K562 (cell line): Measurements from ENCODE around the gene SDCBP2. TPM values are rescaled to one million over a fixed set of nuclear protein-coding genes. Genes with fewer than 3 reads are reported as not detected.

ENCODE experiments used
- ATAC-seq: fragments of 200-7000 bp; cut with Tn5 transposase; 3 replicates; pipeline ENCODE4 v1.9.1; 2020; ENCODE audit warnings: moderate library complexity
- BruUV-seq: library from RNA; stranded (reverse); fragments of 400-500 nt; replicated peaks from 2 replicates; lab custom pipeline; 2021; lab: Mats Ljungman, UMichigan
- CTCF ChIA-PET: fragments of 300-600 bp; formaldehyde crosslinking; extraction: SDS; loops from one replicate; lab custom pipeline; 2021; ENCODE audit warnings: low intra/inter-chr PET ratio; lab: Yijun Ruan, JAX
- POLR2A ChIA-PET: fragments of 300-600, 350-650 bp; sonication (Branson Sonifier 250); formaldehyde crosslinking; extraction: SDS; loops from one replicate; lab custom pipeline; 2021; ENCODE audit warnings: antibody characterized with exemption, inconsistent platforms; lab: Yijun Ruan, JAX
- DNase-seq, 4 experiments: peaks; one replicate each; pipeline versions ENCODE4 v3.0.0 to v3.0.0-alpha.2; 2011 to 2018; ENCODE audit warnings: low spot score in 3 of 4, mixed read lengths in 3 of 4; ENCODE audit errors: extremely low read depth in 1 of 4
- FAIRE-seq: peaks from 2 replicates; lab custom pipeline; 2011; peaks lifted over from hg19 to GRCh38; lab: Jason Lieb, UNC
- H2AFZ ChIP-seq: 2 replicates; pipeline ENCODE4 v1.6.0; 2011; ENCODE audit warnings: low read depth, low read length, control low read depth, inconsistent platforms
- H3K27ac ChIP-seq: fragments of 200-600 bp; 3 replicates; pipeline ENCODE4 v1.8.0; 2011; ENCODE audit warnings: low read depth, mild to moderate bottlenecking, control low read depth, inconsistent platforms, low read length, moderate library complexity, mixed read lengths; ENCODE audit errors: extremely low read depth
- H3K27me3 ChIP-seq, 2 experiments: fragments of 300-600 bp in 1 of 2; 2 replicates in 1 of 2; 3 replicates in 1 of 2; pipeline versions ENCODE4 v1.6.0 to v1.8.0; 2011; ENCODE audit warnings: inconsistent platforms in 2 of 2, low read length in 2 of 2, mild to moderate bottlenecking in 1 of 2, mixed read lengths in 1 of 2, moderate library complexity in 1 of 2; ENCODE audit not compliant: control insufficient read depth in 2 of 2, insufficient read depth in 2 of 2
- H3K36me3 ChIP-seq: fragments of 300-600 bp; 3 replicates; pipeline ENCODE4 v1.8.0; 2011; ENCODE audit warnings: mild to moderate bottlenecking, low read length, inconsistent platforms; ENCODE audit not compliant: control insufficient read depth, insufficient read depth
- H3K4me1 ChIP-seq, 2 experiments: fragments of 200-600 bp in 1 of 2; replicated peaks in 1 of 2; 2 replicates in 1 of 2; 3 replicates in 1 of 2; pipeline versions ENCODE4 v1.5.1 to v1.8.0; 2011; ENCODE audit warnings: inconsistent platforms in 2 of 2, low read length in 2 of 2, mild to moderate bottlenecking in 1 of 2, mixed read lengths in 1 of 2, moderate library complexity in 1 of 2; ENCODE audit not compliant: control insufficient read depth in 2 of 2, insufficient read depth in 2 of 2
- H3K4me2 ChIP-seq: 2 replicates; pipeline ENCODE4 v1.6.1; 2011; ENCODE audit warnings: low read length, control low read depth, inconsistent platforms, mixed read lengths; ENCODE audit not compliant: insufficient read depth
- H3K4me3 ChIP-seq: fragments of 200-600 bp; sonication (generic), shearing (Covaris generic); 2 replicates; pipeline ENCODE4 v1.5.1; 2016; ENCODE audit warnings: control low read depth, inconsistent platforms
- H3K79me2 ChIP-seq: fragments of 200-600 bp; 3 replicates; pipeline ENCODE4 v1.8.0; 2011; ENCODE audit warnings: low read length, inconsistent platforms; ENCODE audit not compliant: control insufficient read depth, insufficient read depth
- H3K9ac ChIP-seq, 2 experiments: 2 replicates each; pipeline versions ENCODE4 v1.6.0 to v1.6.1; 2011; ENCODE audit warnings: low read depth in 2 of 2, low read length in 2 of 2, control low read depth in 1 of 2, inconsistent platforms in 1 of 2, mild to moderate bottlenecking in 1 of 2, mixed read lengths in 1 of 2; ENCODE audit not compliant: insufficient read depth in 1 of 2
- H3K9me1 ChIP-seq: one replicate; pipeline ENCODE4 v1.6.0; 2011; ENCODE audit warnings: inconsistent platforms, mild to moderate bottlenecking, low read length, moderate library complexity; ENCODE audit not compliant: control insufficient read depth, insufficient read depth
- H3K9me3 ChIP-seq: replicated peaks from 2 replicates; pipeline ENCODE4 v1.5.1; 2011; ENCODE audit warnings: low read depth, low read length, inconsistent platforms; ENCODE audit not compliant: control insufficient read depth, insufficient read depth
- H4K20me1 ChIP-seq: replicated peaks from 2 replicates; pipeline ENCODE4 v1.6.1; 2011; ENCODE audit warnings: low read length, inconsistent platforms, mixed read lengths; ENCODE audit not compliant: control insufficient read depth, insufficient read depth
- ATF3 ChIP-seq, 2 experiments: fragments of 450-650 bp in 1 of 2; sonication (generic) in 1 of 2; formaldehyde crosslinking in 1 of 2; IDR thresholded peaks in 1 of 2; conservative IDR thresholded peaks in 1 of 2; 2 replicates each; pipeline versions ENCODE4 v1.6.1 to v1.8.1; 2016 to 2023; ENCODE audit warnings: mild to moderate bottlenecking in 2 of 2, moderate library complexity in 2 of 2, inconsistent platforms in 1 of 2, missing genetic modification reagents in 1 of 2
- ATF4 ChIP-seq: fragments of 450-650 bp; formaldehyde crosslinking; IDR thresholded peaks from 2 replicates; pipeline ENCODE4 v1.4.0; 2022; ENCODE audit warnings: mild to moderate bottlenecking, moderate library complexity
- FOXM1 ChIP-seq, 2 experiments: fragments of 450-650 bp in 1 of 2; sonication (generic) in 1 of 2; formaldehyde crosslinking in 1 of 2; IDR thresholded peaks; 2 replicates each; pipeline versions ENCODE4 v1.6.1 to v1.9.0; 2017 to 2022; ENCODE audit warnings: low read depth in 2 of 2, mild to moderate bottlenecking in 2 of 2, missing genetic modification reagents in 1 of 2, moderate library complexity in 1 of 2
- KAT7 ChIP-seq: sonication (generic); formaldehyde crosslinking; IDR thresholded peaks from 2 replicates; pipeline ENCODE4 v1.8.0; 2022; ENCODE audit warnings: missing genetic modification reagents, mild to moderate bottlenecking, borderline replicate concordance
- KDM5B ChIP-seq: fragments of 200-600 bp; sonication (generic); IDR thresholded peaks from 2 replicates; pipeline ENCODE4 v1.6.1; 2012; ENCODE audit warnings: low read depth, mild to moderate bottlenecking, moderate library complexity, low read length, control low read depth, inconsistent platforms; ENCODE audit not compliant: insufficient replicate concordance
- L3MBTL2 ChIP-seq: fragments of 450-650 bp; IDR thresholded peaks from 2 replicates; pipeline ENCODE4 v1.6.1; 2016; ENCODE audit warnings: mild to moderate bottlenecking, moderate library complexity
- OTX1 ChIP-seq: fragments of 450-650 bp; formaldehyde crosslinking; IDR thresholded peaks from 2 replicates; pipeline ENCODE4 v1.4.0; 2022; ENCODE audit warnings: mild to moderate bottlenecking
- SP1 ChIP-seq: sonication (generic); formaldehyde crosslinking; IDR thresholded peaks from 2 replicates; pipeline ENCODE4 v1.8.1; 2022; ENCODE audit warnings: mild to moderate bottlenecking, missing genetic modification reagents
- TRIM24 ChIP-seq, 2 experiments: fragments of 450-650 bp; IDR thresholded peaks; 2 replicates each; pipeline ENCODE4 v1.6.1; 2016
- ZHX1 ChIP-seq: fragments of 150-350 bp; conservative IDR thresholded peaks from 2 replicates; pipeline ENCODE4 v1.6.1; 2014; ENCODE audit warnings: low read length
- WGBS: fragments of 100-300 bp; shearing (Covaris generic); methylation state at CpG from one replicate; pipeline ENCODE4 v1.1.6; 2016; ENCODE audit warnings: low coverage, mixed read lengths; ENCODE audit not compliant: insufficient coverage; ENCODE audit errors: missing lambda C conversion rate; 5-methylcytosine and 5-hydroxymethylcytosine counted together
- in situ Hi-C: fragments of 300-500 bp; cut with MboI; formaldehyde crosslinking; loops from 4 replicates; pipeline ENCODE4 v1.15.0; 2018; ENCODE audit warnings: inconsistent platforms, mixed read lengths
- intact Hi-C: fragments of 100-400 bp; cut with micrococcal nuclease; formaldehyde crosslinking; loops from 2 replicates; pipeline ENCODE4 v1.14.2; 2022
- polyA plus RNA-seq, 8 experiments: library from polyadenylated mRNA; depleted of rRNA in 4 of 8; stranded (reverse) in 5 of 8; unstranded in 3 of 8; fragments of >200 nt; fragmentation: Nextera tagmentation in 2 of 8; fragmentation: Illumina TruSeq in 1 of 8; extraction: Ambion mirVana in 2 of 8; extraction: Trizol in 1 of 8; gene quantifications; 2 replicates each; pipeline versions ENCODE4 v1.2.1 to v1.2.3, GENCODE V29; 2011 to 2014; ENCODE audit warnings: inconsistent platforms in 1 of 8, missing spikeins in 1 of 8
- total RNA-seq, 7 experiments: library from RNA; depleted of rRNA in 6 of 7; stranded (reverse); fragments of >200 nt in 6 of 7; fragmentation: Illumina TruSeq in 2 of 7; extraction: Trizol in 2 of 7; gene quantifications; 2 replicates each; pipeline versions ENCODE4 v1.2.1 to v1.2.3, GENCODE V29; 2011 to 2021; ENCODE audit warnings: low replicate concordance in 1 of 7

The SDCBP2 gene
- total and polyA plus RNA-seq, 9 of the 15 experiments (the other 6 are each of a cell fraction or from before 2014, with no cell fraction given), result 0.06 to 1.2 (median 0.80) TPM

- Histone ChIP-seq H3K4me3 (peak overlapping the region; percentile 55), H3K79me2 (peaks cover 44% of the 10 kb centered on the region), H3K9ac (peak overlapping the region; percentile 97 to 99), H3K27ac (peak overlapping the region; percentile 89), H3K9me3 (no peaks in the 10 kb centered on the region), H3K27me3 (no peaks in the 10 kb centered on the region), H4K20me1 (peaks cover 7% of the 10 kb centered on the region; the same call in 1 of the 2 replicates), H3K4me2 (peak overlapping the region; percentile 86), H3K9me1 (no peaks in the 10 kb centered on the region), H2AFZ (no peak overlapping the region), H3K36me3 (peaks cover 8% of the 10 kb centered on the region; the same call in 2 of the 3 replicates), H3K4me1 (peaks cover 16 to 36% of the 10 kb centered on the region in 2 experiments; a peak in 4 of 5 replicates)
- CTCF ChIA-PET, result no interaction called here
- intact Hi-C loops, result loop anchor here (5.0 to 10.0 kb wide), 2 partner anchors 66 to 139 kb away; partner anchors contain the start of genes FKBP1A and NSFL1C
- FAIRE-seq (no peak), DNase-seq (no peak), ATAC-seq (no peak)
- in situ Hi-C loops, result no loop called here
- POLR2A ChIA-PET, result interaction anchor here (0.6 to 1.4 kb wide), 9 partner anchors 8 to 997 kb away, joined by 3 to 8 read pairs (median 3); no protein-coding TSS in a partner anchor
- BruUV-seq, result TSS peak; percentile 60
- 20% methylated on average over 9 of the region's 10 CpGs for WGBS
- TF ChIP-seq ZHX1, result no peak
- TF ChIP-seq FOXM1 (IDR thresholded peaks at IDR 0.05; ENCODE audit: low read depth), result no peak
- 0 out of 2 replicates have a peak, but pooled peaks have one; percentile 12 for TF ChIP-seq FOXM1 (CRISPR knock-in tag; IDR thresholded peaks at IDR 0.05; ENCODE audit: low read depth)
- TF ChIP-seq ATF3 (IDR thresholded peaks at IDR 0.05), result no peak
- TF ChIP-seq ATF3 (CRISPR knock-in tag; conservative IDR thresholded peaks at IDR 0.05), result no peak
- TF ChIP-seq TRIM24 (IDR thresholded peaks at IDR 0.05), result no peak
- 0 out of 2 replicates have a peak, but pooled peaks have one; percentile 12 for TF ChIP-seq SP1 (CRISPR knock-in tag)
- TF ChIP-seq OTX1, result peak; percentile 18; the same call in 1 of the 2 replicates
- TF ChIP-seq L3MBTL2, result no peak
- TF ChIP-seq KDM5B, result peak; percentile 10
- TF ChIP-seq ATF4, result 0 out of 2 replicates have a peak, but pooled peaks have one; percentile 42
- 0 out of 2 replicates have a peak, but pooled peaks have one; percentile 7 for TF ChIP-seq KAT7 (CRISPR knock-in tag)
These were observed 2.7 kb downstream of the SDCBP2 start for GRCh38 chr20:1326031-1326930.
